Dermis blood vessel endothelial cell (primary cell): Measurements from ENCODE around the gene EED. TPM values are rescaled to one million over a fixed set of nuclear protein-coding genes. Genes with fewer than 3 reads are reported as not detected.
"Not testable (repeated sequence)": the region's sequence is repeated elsewhere in the genome, so short reads cannot be mapped to it uniquely, and the experiment has no call there.

Experiments used
- DNase-seq: peaks from one replicate; pipeline ENCODE4 v3.0.0; 2010
- total RNA-seq: library from RNA; depleted of rRNA; stranded (reverse); fragments of >200 nt; gene quantifications from 2 replicates; pipeline ENCODE4 v1.2.3, GENCODE V29; 2014

The EED gene
- total RNA-seq, 1 donor from 2014 or later: 21.4 TPM

DNA sequence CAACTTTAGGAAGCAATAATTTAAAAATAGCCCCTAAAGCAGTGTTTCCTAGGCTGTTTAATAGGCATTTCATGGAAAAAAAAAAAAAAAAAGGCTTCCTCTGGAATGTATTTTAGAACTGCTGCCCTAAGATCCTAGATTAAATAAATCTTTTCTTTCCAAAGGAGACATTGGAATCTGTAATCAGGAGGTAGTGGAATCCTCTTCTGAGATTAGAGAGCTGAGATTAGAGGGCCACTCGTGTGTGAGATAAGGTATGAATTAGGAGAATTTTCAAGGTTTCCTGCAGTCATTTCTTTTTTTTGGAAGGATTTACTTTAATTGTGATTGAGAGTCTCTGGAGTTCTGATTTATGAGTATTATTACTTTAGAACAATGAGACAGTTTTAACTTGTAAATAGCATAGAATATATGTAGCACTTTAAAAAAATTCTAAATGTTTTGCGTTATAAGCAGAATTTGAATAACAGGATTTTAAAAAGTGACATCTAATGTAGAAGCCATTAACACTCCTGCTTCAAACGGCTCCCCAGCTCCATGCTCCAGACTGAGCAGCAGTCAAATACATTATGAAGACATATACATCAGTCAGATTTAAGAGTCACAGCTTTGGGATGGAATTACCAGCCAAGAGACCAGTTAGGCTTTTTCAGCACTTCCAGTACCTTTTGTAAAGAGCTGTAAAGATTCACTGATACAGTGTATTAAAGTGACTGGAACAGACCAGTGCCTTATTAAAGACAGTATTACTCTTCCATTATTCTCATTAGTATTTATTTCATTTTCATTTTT is 5.0 kb downstream of the EED start:
- no peak for DNase-seq

- DNase-seq: no peak
These were observed 6.8 kb downstream of the EED start for GRCh38 chr11:86251345-86251744.

GRCh38 chr11:86255896-86256295 is 11.3 kb downstream of the EED start:
- DNase-seq: no peak

DNA sequence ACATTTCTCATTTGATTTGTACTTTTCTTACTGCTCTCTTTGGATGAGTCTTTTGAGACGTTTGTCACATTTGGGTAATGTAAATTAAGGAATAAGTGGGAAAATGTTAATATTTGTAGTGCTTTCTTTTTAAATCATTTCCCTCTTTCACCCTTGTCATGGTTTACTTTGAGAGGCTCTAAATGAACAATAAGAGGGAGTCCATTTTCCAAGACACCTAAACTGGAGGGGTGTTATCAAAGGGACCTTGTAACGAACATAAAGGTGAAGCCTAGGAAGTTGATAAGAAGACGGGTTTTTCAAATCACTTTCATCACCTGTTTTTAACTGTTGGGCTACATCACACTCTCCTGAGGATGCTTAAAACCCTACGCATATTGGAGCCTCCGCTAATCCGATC is 12.1 kb downstream of the EED start:
- DNase-seq: no peak

DNA sequence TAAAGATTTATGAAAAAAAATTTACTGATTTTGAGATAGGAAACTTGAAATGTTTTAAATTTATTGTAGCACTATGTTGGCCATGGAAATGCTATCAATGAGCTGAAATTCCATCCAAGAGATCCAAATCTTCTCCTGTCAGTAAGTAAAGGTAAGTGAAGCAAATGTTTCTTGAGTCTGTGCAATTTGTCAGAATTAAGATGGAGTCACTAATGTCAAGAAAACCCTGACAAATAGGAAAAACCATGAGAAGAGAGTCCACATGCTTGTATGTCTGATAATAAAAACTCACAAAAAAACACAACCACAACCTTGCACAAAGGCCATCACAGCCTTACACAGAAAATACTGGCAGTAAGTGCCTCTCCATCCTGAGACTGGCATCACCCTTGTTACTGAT is 12.9 kb downstream of the EED start:
- no peak for DNase-seq

- DNase-seq: no peak
These were observed 15.2 kb downstream of the EED start for GRCh38 chr11:86259730-86260129.

DNA sequence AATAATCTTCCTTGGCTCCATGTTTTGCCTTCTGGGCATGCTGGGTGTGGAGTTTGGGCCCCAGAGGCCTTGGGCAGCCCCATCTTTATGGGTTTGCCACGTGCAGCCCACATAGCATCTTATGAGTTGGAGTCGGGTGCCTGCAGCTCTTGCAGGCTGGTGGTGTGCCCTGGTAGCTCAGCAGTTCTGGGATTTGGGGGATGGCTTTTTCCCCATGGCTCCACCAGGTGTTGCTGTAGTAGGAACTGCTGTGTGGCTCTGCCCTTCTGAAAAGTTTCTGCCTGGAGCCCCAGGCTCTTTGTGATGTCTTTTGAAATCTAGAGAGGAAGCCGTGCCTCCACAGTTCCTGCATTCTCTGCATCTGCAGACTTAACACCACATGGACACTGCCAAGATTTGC is 16.8 kb downstream of the EED start:
- no peak for DNase-seq

- no peak for DNase-seq
These were observed 17.8 kb downstream of the EED start for GRCh38 chr11:86262387-86262786.

GRCh38 chr11:86264649-86265048 is 20.1 kb downstream of the EED start:
- DNase-seq: no peak

DNA sequence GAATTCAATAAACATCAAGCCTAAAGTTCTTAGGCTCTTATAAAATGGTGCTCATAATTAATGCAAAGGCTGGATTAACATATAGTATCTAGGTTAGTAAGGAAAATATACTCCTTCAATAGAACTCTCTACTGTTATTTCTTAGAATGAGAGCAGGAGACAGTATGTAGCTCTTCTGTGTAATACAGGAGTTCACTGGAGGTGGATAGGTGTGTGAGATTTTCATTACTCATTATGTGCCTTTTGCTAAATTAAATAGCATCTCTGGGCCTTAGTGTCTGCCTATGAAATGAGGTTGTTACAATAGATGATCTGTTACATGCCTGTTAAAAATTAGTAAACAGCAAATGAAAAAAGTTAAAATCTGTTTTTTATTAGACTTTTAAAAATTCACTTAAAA is 20.6 kb downstream of the EED start:
- no peak for DNase-seq

DNA sequence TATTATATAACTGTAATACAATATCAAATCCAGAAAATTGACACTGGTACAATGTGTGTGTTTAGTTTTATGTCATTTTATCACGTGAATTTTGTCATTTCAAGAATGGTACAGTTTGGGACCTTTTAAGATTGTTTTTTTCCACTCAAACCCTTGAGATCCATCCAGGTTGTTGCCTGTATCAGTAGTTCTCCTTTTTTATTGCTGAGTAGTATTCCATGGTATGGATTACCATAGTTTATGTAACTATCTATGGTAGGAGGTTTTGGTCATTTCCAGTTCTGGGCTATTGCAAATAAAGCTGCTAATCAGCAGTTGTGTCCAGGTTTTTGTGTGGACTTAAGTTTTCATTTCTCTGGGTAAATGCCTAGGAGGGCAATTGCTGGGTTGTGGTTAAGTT is 25.1 kb downstream of the EED start:
- no peak for DNase-seq

GRCh38 chr11:86274503-86274902 is 29.9 kb downstream of the EED start:
- peak; percentile 14 for DNase-seq

- no peak for DNase-seq
These were observed 30.4 kb downstream of the EED start for GRCh38 chr11:86274999-86275398.

- DNase-seq: no peak
These were observed 31.2 kb downstream of the EED start for GRCh38 chr11:86275493-86276370.

- DNase-seq: no peak
These were observed 33.2 kb downstream of the EED start for GRCh38 chr11:86277741-86278140.

- no peak for DNase-seq
These were observed 33.7 kb downstream of the EED start for GRCh38 chr11:86278226-86278625.

DNA sequence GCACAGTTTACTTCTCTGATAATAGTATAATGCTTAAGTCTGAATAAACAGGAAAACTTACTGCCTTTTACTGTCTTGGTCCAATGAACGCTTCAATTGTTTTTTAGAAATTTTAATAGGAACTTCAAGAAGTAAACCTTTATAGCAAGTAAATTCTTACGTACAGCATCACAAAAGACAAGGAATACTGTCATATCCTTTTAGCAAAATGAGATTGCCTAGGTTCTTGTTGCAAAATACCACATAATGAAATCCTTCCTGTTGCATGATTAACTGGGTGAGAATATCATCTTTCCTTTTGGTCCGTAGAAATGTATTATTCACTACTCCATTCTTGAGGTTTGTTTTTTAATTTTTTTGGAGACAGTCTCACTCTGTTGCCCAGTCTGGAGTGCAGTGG is 35.2 kb downstream of the EED start:
- DNase-seq: no peak

DNA sequence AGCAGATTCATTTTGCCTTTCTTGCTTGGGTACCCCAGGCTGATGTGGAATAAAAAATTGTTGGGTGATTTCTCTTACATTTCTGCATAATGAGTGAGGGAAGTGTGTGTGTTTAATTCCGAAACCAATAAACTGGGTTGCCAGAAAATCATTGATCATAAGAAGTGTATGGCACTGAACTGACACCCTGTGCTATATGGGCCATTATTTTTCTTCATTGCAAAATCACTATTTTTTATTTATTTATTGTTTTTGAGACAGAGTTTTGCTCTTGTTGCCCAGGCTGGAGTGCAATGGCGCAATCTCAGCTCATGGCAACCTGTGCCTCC is 42.9 kb downstream of the EED start:
- DNase-seq: no peak

GRCh38 chr11:86288776-86289507 is 44.4 kb downstream of the EED start:
- no peak for DNase-seq

- not testable (repeated sequence) for DNase-seq
These were observed 45.1 kb downstream of the EED start for GRCh38 chr11:86289508-86290280.

DNA sequence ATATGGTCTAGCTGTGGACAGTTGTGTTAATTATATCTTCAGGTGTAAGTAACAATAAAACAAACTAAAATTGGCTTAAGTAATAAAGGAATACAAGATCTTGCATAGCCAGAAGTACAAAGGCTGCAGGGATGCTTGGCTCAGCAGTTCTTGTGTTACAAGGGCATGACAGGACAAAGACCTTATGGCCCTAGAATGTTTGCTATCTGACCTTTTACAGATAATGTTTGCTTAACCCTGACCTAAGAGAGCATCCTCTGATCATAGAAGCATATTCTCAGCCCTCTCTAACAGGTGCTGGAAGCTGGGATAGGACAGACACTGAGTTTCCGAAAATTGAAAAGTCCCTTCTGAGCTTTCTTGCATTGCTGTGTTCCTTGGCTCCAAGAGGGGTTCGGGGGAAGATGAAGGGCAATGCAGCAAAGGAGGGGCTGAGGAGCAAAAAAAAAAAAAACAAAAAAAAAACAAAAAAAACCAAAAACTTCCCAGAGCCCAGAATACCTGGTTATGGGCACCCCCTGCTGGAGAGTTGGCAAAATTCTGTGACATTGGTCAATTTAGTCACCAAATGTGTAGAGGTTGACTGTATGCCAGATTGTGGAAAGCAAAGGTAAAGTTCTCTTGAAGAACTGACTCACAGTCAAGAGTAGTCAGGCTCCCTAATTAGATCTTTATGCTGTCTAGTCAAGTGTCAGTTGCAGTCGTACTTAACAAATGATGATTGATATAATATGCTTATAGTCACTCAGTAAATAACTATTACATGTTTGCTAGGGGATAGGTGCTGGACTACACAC is 47.1 kb downstream of the EED start:
- DNase-seq: peak; percentile 72
